ENCODE data around the gene RALGDS. TPM values are rescaled to one million over a fixed set of nuclear protein-coding genes. Genes with fewer than 3 reads are reported as not detected.

The RALGDS gene
- total RNA-seq (41.4 and 43.1 TPM in 2 replicates), polyA plus RNA-seq (60.0 and 72.2 TPM in 2 replicates), polyA minus RNA-seq (31.7 and 33.3 TPM in 2 replicates), Bru-seq, nascent RNA (percentile 51 among the genes with signal in this experiment), BruChase-seq, experiment 1, labeled RNA remaining after a 6-hour chase (percentile 76 among the genes with signal in this experiment), BruChase-seq, experiment 2, labeled RNA remaining after a 2-hour chase (percentile 63 among the genes with signal in this experiment)
- 42.1 and 51.4 TPM in 2 replicates for polyA plus RNA-seq (2011; cell fraction: cytosol; rRNA removed)
- 185 and 231 TPM in 2 replicates for polyA plus RNA-seq (2011; cell fraction: nucleus; rRNA removed)
- 23.4 and 32.2 TPM in 2 replicates for polyA plus RNA-seq (2012)
- 14.1 TPM for polyA minus RNA-seq (2011; cell fraction: cytosol; rRNA and poly(A)+ RNA removed)
- 34.4 and 39.5 TPM in 2 replicates for polyA minus RNA-seq (2011; cell fraction: nucleus; rRNA and poly(A)+ RNA removed)
- long read RNA-seq, transcript RALGDS-205 (18 exons, 3,801 nt), result major isoform, 6 of 47 reads
- long read RNA-seq, partial matches to known transcripts, result 5 of 47 reads
- long read RNA-seq, other reads (novel, unspliced or antisense), result 28 of 47 reads

- no peaks in the 10 kb centered on the region for H3K9me3 ChIP-seq (replicated peaks; ENCODE audit: control insufficient read depth, insufficient read depth, low read length)
- ChIA-PET CTCF (interaction anchor here (5.3 kb wide), 1 partner anchor 22 kb away, joined by 72 read pairs; no protein-coding TSS in a partner anchor), POLR2A (no interaction called here)
- dilution Hi-C loops (cut with MboI; ENCODE audit: extremely low pct_ligation_motif_present, low sequenced_read_pairs) (no loop called here), intact Hi-C loops (cut with micrococcal nuclease) (loop anchor here (1.0 to 2.0 kb wide), 4 partner anchors 14 to 904 kb away; partner anchors contain the start of gene BRD3OS)
- H3K4me1 ChIP-seq (ENCODE audit: control insufficient read depth, extremely low read depth, insufficient read depth, low read length), result peaks cover 30% of the 10 kb centered on the region
- H3K9ac ChIP-seq (replicated peaks; ENCODE audit: extremely low read depth, insufficient read depth, low read length), result peak within 1 kb of the TSS; percentile 47
- TF ChIP-seq FOS (IDR thresholded peaks at IDR 0.05; ENCODE audit: borderline replicate concordance, insufficient read depth, low read length), result no peak
- TF ChIP-seq MYC (IDR thresholded peaks at IDR 0.05; ENCODE audit: low read depth, low read length), result no peak
- TF ChIP-seq POLR2A (IDR thresholded peaks at IDR 0.05; ENCODE audit: low read depth, low read length), result no peak
- TF ChIP-seq CTCF (IDR thresholded peaks at IDR 0.05; ENCODE audit: extremely low read depth in 1 of 2, insufficient read depth in 1 of 2, low read depth in 1 of 2, low read length in 2 of 2), result no peak
- no peak for TF ChIP-seq EZH2 (IDR thresholded peaks at IDR 0.05; ENCODE audit: borderline replicate concordance, low read depth, low read length, severe bottlenecking)
- TF ChIP-seq POLR2AphosphoS5 (IDR thresholded peaks at IDR 0.05; ENCODE audit: insufficient read depth, low read depth, low read length), result no peak
- TF ChIP-seq GATA2 (IDR thresholded peaks at IDR 0.05; ENCODE audit: insufficient read depth, insufficient read length, low read depth, low read length), result no peak
- no peak for TF ChIP-seq MAX (IDR thresholded peaks at IDR 0.05; ENCODE audit: insufficient read depth, insufficient read length)
- no peak for TF ChIP-seq JUN (IDR thresholded peaks at IDR 0.05; ENCODE audit: borderline replicate concordance, insufficient read depth, insufficient read length, low read depth)
- no peaks in the 10 kb centered on the region for H3K79me2 ChIP-seq (ENCODE audit: control insufficient read depth, insufficient read depth, low read length)
- FAIRE-seq (peak; percentile 74), DNase-seq (ENCODE audit: low read depth, low spot score) (peak; percentile 73)
- no TSS peak for BruUV-seq (replicated peaks)
- no peaks in the 10 kb centered on the region for H4K20me1 ChIP-seq (replicated peaks; ENCODE audit: control insufficient read depth, extremely low read depth, insufficient read depth, low read length)
- no peaks in the 10 kb centered on the region for H3K36me3 ChIP-seq (ENCODE audit: control insufficient read depth in 2 of 2, extremely low read depth in 1 of 2, insufficient read depth in 2 of 2, low read length in 2 of 2)
- H3K27ac ChIP-seq (ENCODE audit: insufficient read depth, low read depth, low read length), result no peak within 1 kb of the TSS
- H2AFZ ChIP-seq (ENCODE audit: low read depth, low read length), result peak within 1 kb of the TSS; percentile 9
- H3K4me3 ChIP-seq (replicated peaks in 1 of 3; ENCODE audit: insufficient read depth in 1 of 3, low read depth in 1 of 3, low read length in 3 of 3), result peak within 1 kb of the TSS; percentile 34 to 45 (median 41)
- peak within 1 kb of the TSS; percentile 31 for H3K4me2 ChIP-seq (ENCODE audit: insufficient read depth, low read length)
- no peaks in the 10 kb centered on the region for H3K27me3 ChIP-seq (ENCODE audit: control insufficient read depth in 2 of 2, insufficient read depth in 2 of 2, low read length in 2 of 2)
- H3K9me1 ChIP-seq (replicated peaks; ENCODE audit: control insufficient read depth, extremely low read depth, insufficient read depth, low read length), result no peaks in the 10 kb centered on the region
Observed at GRCh38 chr9:133121198-133121914, at the start of gene RALGDS. Gene RALGDS, minus strand, starts transcription at chr9:133121240. Its CDS starts 86 bp downstream, at chr9:133121154.

All from endothelial cell of umbilical vein (primary cell).